Lung (tissue), 12 donors: ENCODE measurements around the gene KRTAP5-11. TPM values are rescaled to one million over a fixed set of nuclear protein-coding genes. Genes with fewer than 3 reads are reported as not detected.

ENCODE experiments used
- ATAC-seq: fragments of 200-7000 bp; cut with Tn5 transposase; one replicate; pipeline ENCODE4 v1.9.1; 2020; ENCODE audit warnings: moderate number of reproducible peaks; ENCODE audit not compliant: insufficient read depth, low FRiP score
- DNase-seq, 3 donors: peaks; one replicate each; pipeline ENCODE4 v3.0.0-alpha.2; 2013 to 2017
- H3K27ac ChIP-seq, 2 donors: one replicate each; pipeline ENCODE4 v1.5.1; 2013; ENCODE audit warnings: mild to moderate bottlenecking in 2 of 2, moderate library complexity in 2 of 2, control low read depth in 1 of 2, inconsistent platforms in 1 of 2, low read depth in 1 of 2, low read length in 1 of 2
- H3K27me3 ChIP-seq, 3 donors: one replicate each; pipeline ENCODE4 v1.5.1; 2013; ENCODE audit warnings: low read length in 2 of 3; ENCODE audit not compliant: control insufficient read depth in 3 of 3, insufficient read depth in 3 of 3
- H3K36me3 ChIP-seq, 4 donors: one replicate each; pipeline ENCODE4 v1.5.1; 2013; ENCODE audit warnings: low read length in 4 of 4, mild to moderate bottlenecking in 1 of 4, moderate library complexity in 1 of 4; ENCODE audit not compliant: control insufficient read depth in 4 of 4, insufficient read depth in 4 of 4
- H3K4me1 ChIP-seq, 5 donors: one replicate each; pipeline ENCODE4 v1.5.1; 2013; ENCODE audit warnings: low read length in 5 of 5, mild to moderate bottlenecking in 2 of 5, moderate library complexity in 1 of 5; ENCODE audit not compliant: control insufficient read depth in 5 of 5, insufficient read depth in 5 of 5
- H3K4me3 ChIP-seq: one replicate; pipeline ENCODE4 v1.5.1; 2013; ENCODE audit warnings: mild to moderate bottlenecking, control low read depth, moderate library complexity
- H3K9ac ChIP-seq, 2 donors: one replicate each; pipeline ENCODE4 v1.5.1; 2013; ENCODE audit warnings: low read length in 2 of 2, control low read depth in 1 of 2; ENCODE audit not compliant: insufficient read depth in 1 of 2
- H3K9me3 ChIP-seq, 4 donors: one replicate each; pipeline ENCODE4 v1.5.1; 2013; ENCODE audit warnings: low read length in 3 of 4, mild to moderate bottlenecking in 1 of 4, moderate library complexity in 1 of 4; ENCODE audit not compliant: control insufficient read depth in 4 of 4, insufficient read depth in 3 of 4
- CTCF ChIP-seq: IDR thresholded peaks from 2 replicates; pipeline ENCODE4 v1.5.1; 2012; ENCODE audit warnings: mild to moderate bottlenecking; ENCODE audit errors: control extremely low read depth, extremely low read depth
- WGBS, 2 donors: extraction: QIAGEN DNeasy Blood & Tissue Kit; methylation state at CpG; one replicate each; pipeline ENCODE4 v1.1.7; 2013; 5-methylcytosine and 5-hydroxymethylcytosine counted together
- polyA plus RNA-seq, 2 donors: library from polyadenylated mRNA; stranded (reverse); fragments of 200-250 nt; gene quantifications; one replicate each; pipeline ENCODE4 v1.2.1, GENCODE V29; 2013
- total RNA-seq, 2 donors: library from RNA; depleted of rRNA in 1 of 2; stranded (reverse); fragments of >200 nt in 1 of 2; gene quantifications; one replicate each; pipeline ENCODE4 v1.2.1, GENCODE V29; 2014 to 2021
- donor health status: control.
- donor health status: control.
- donor health status: Bipolar disorder and iron deficiency.
- donor health status: healthy.
- donor health status: DM: yes; HTN: yes; CAD: no.

Gene KRTAP5-11
- total and polyA plus RNA-seq, 4 donors, result not detected

GRCh38 chr11:71545405-71545966, 37.2 kb downstream of the KRTAP5-11 start:
- Histone ChIP-seq H3K9me3 (no peaks in the 10 kb centered on the region), H3K27ac (no peak overlapping the region), H3K36me3 (no peaks in the 10 kb centered on the region), H3K4me3 (no peak overlapping the region), H3K9ac (no peak overlapping the region), H3K4me1 (no peaks in the 10 kb centered on the region), H3K27me3 (no peaks in the 10 kb centered on the region)
- DNase-seq (no peak), ATAC-seq (no peak)
- no peak for TF ChIP-seq CTCF
- WGBS, 2 donors, result 83% methylated on average over 12 of the region's 12 CpGs

GRCh38 chr11:71544525-71545214, 38.0 kb downstream of the KRTAP5-11 start:
- ATAC-seq (no peak), DNase-seq (no peak)
- H3K27ac ChIP-seq, result no peak overlapping the region
- no peaks in the 10 kb centered on the region for H3K4me1 ChIP-seq
- no peak overlapping the region for H3K9ac ChIP-seq
- no peaks in the 10 kb centered on the region for H3K9me3 ChIP-seq
- no peak overlapping the region for H3K4me3 ChIP-seq
- TF ChIP-seq CTCF, result no peak
- 86 to 90% methylated on average over 6 of the region's 6 CpGs for WGBS, 2 donors
- no peaks in the 10 kb centered on the region for H3K36me3 ChIP-seq
- no peaks in the 10 kb centered on the region for H3K27me3 ChIP-seq

- no peaks in the 10 kb centered on the region for H3K4me1 ChIP-seq
- TF ChIP-seq CTCF, result no peak
- 27 to 52% methylated on average over 8 of the region's 8 CpGs for WGBS, 2 donors
- DNase-seq, result no peak
- no peak overlapping the region for H3K4me3 ChIP-seq
- ATAC-seq, result no peak
- no peak overlapping the region for H3K27ac ChIP-seq
- H3K27me3 ChIP-seq, result no peaks in the 10 kb centered on the region
- no peaks in the 10 kb centered on the region for H3K36me3 ChIP-seq
- H3K9ac ChIP-seq, result no peak overlapping the region
- no peaks in the 10 kb centered on the region for H3K9me3 ChIP-seq
Measured at GRCh38 chr11:71543866-71544265, 38.8 kb downstream of the KRTAP5-11 start.
